ENCODE data around the gene KRTCAP2. TPM values are rescaled to one million over a fixed set of nuclear protein-coding genes. Genes with fewer than 3 reads are reported as not detected.
A peak's percentile ranks its signal among the peaks of the same experiment; 100 is the strongest.
"Not testable (repeated sequence)": the region's sequence is repeated elsewhere in the genome, so short reads cannot be mapped to it uniquely, and the experiment has no call there.

Gene KRTCAP2
- total RNA-seq, 2 experiments from 2014 or later: 166 to 177 TPM

GRCh38 chr1:155196103-155196892, 23.2 kb upstream of the KRTCAP2 start:
- Mint-ChIP-seq H3K36me3 (no peaks in the 10 kb centered on the region), H3K9me3 (ENCODE audit: low read depth) (no peaks in the 10 kb centered on the region), H3K4me3 (peak overlapping the region; percentile 61), H3K4me1 (peaks cover 29% of the 10 kb centered on the region), H3K27ac (no peak overlapping the region), H3K27me3 (no peaks in the 10 kb centered on the region)
- CTCF ChIA-PET: interaction anchor here (0.8 to 6.5 kb wide), 7 partner anchors 8 to 105 kb away, joined by 3 to 87 read pairs (median 3); partner anchors contain the start of genes KRTCAP2, MTX1 and THBS3
- ATAC-seq: no peak
- no peak for DNase-seq

GRCh38 chr1:155195201-155196102, 22.3 kb upstream of the KRTCAP2 start:
- H3K27ac Mint-ChIP-seq: peak overlapping the region; percentile 71
- CTCF ChIA-PET: interaction anchor here (0.8 to 6.5 kb wide), 14 partner anchors 7 to 145 kb away, joined by 3 to 117 read pairs (median 6); partner anchors contain the start of genes ADAM15, KRTCAP2, MTX1 and THBS3
- peaks cover 29% of the 10 kb centered on the region for H3K4me1 Mint-ChIP-seq
- no peaks in the 10 kb centered on the region for H3K36me3 Mint-ChIP-seq
- DNase-seq (no peak), ATAC-seq (no peak)
- peak overlapping the region; percentile 61 for H3K4me3 Mint-ChIP-seq
- no peaks in the 10 kb centered on the region for H3K27me3 Mint-ChIP-seq
- H3K9me3 Mint-ChIP-seq (ENCODE audit: low read depth): no peaks in the 10 kb centered on the region

GRCh38 chr1:155193991-155194240, 20.8 kb upstream of the KRTCAP2 start:
- H3K27me3 Mint-ChIP-seq; H3K9me3 Mint-ChIP-seq (ENCODE audit: low read depth); H3K36me3 Mint-ChIP-seq; ATAC-seq; DNase-seq: not testable (repeated sequence)
- CTCF ChIA-PET: interaction anchor here (1.0 to 6.5 kb wide), 24 partner anchors 9 to 634 kb away, joined by 3 to 117 read pairs (median 6); partner anchors contain the start of genes ADAM15, KRTCAP2, MTX1 and PMVK
- peak overlapping the region; percentile 92 for H3K27ac Mint-ChIP-seq
- peak overlapping the region; percentile 73 for H3K4me3 Mint-ChIP-seq
- peaks cover 29% of the 10 kb centered on the region for H3K4me1 Mint-ChIP-seq

- Mint-ChIP-seq H3K4me1 (peaks cover 29% of the 10 kb centered on the region), H3K36me3 (no peaks in the 10 kb centered on the region), H3K9me3 (ENCODE audit: low read depth) (no peaks in the 10 kb centered on the region), H3K4me3 (peak overlapping the region; percentile 73), H3K27ac (peak overlapping the region; percentile 92), H3K27me3 (no peaks in the 10 kb centered on the region)
- CTCF ChIA-PET: interaction anchor here (1.0 to 6.5 kb wide), 23 partner anchors 8 to 633 kb away, joined by 3 to 117 read pairs (median 7); partner anchors contain the start of genes ADAM15, KRTCAP2, MTX1 and PMVK
- ATAC-seq: peak; percentile 66
- DNase-seq: peak; percentile 86
Observed at GRCh38 chr1:155193275-155193990, 20.3 kb upstream of the KRTCAP2 start.

- no peaks in the 10 kb centered on the region for H3K36me3 Mint-ChIP-seq
- CTCF ChIA-PET: interaction anchor here (0.7 to 6.5 kb wide), 20 partner anchors 8 to 633 kb away, joined by 3 to 117 read pairs (median 8); partner anchors contain the start of genes KRTCAP2, MTX1, PMVK and THBS3
- peaks cover 34% of the 10 kb centered on the region for H3K4me1 Mint-ChIP-seq
- ATAC-seq (no peak), DNase-seq (no peak)
- no peaks in the 10 kb centered on the region for H3K9me3 Mint-ChIP-seq (ENCODE audit: low read depth)
- peak overlapping the region; percentile 73 for H3K4me3 Mint-ChIP-seq
- H3K27me3 Mint-ChIP-seq: no peaks in the 10 kb centered on the region
- peak overlapping the region; percentile 92 for H3K27ac Mint-ChIP-seq
Observed at GRCh38 chr1:155192346-155193274, 19.5 kb upstream of the KRTCAP2 start.

- H3K27me3 Mint-ChIP-seq: no peaks in the 10 kb centered on the region
- peak overlapping the region; percentile 92 for H3K27ac Mint-ChIP-seq
- H3K36me3 Mint-ChIP-seq: no peaks in the 10 kb centered on the region
- peaks cover 34% of the 10 kb centered on the region for H3K4me1 Mint-ChIP-seq
- DNase-seq: no peak
- CTCF ChIA-PET: interaction anchor here (0.7 to 6.5 kb wide), 5 partner anchors 14 to 35 kb away, joined by 3 to 117 read pairs (median 27); partner anchors contain the start of genes KRTCAP2, MTX1, THBS3 and TRIM46
- H3K9me3 Mint-ChIP-seq (ENCODE audit: low read depth): no peaks in the 10 kb centered on the region
- H3K4me3 Mint-ChIP-seq: no peak overlapping the region
- ATAC-seq: no peak
Observed at GRCh38 chr1:155191904-155192303, 18.8 kb upstream of the KRTCAP2 start.

- H3K9me3 Mint-ChIP-seq (ENCODE audit: low read depth); H3K4me3 Mint-ChIP-seq; ATAC-seq; H3K36me3 Mint-ChIP-seq; CTCF ChIA-PET; H3K27ac Mint-ChIP-seq; H3K27me3 Mint-ChIP-seq; DNase-seq: not testable (repeated sequence)
- peaks cover 34% of the 10 kb centered on the region for H3K4me1 Mint-ChIP-seq
Observed at GRCh38 chr1:155189926-155190325, 16.8 kb upstream of the KRTCAP2 start.

GRCh38 chr1:155188268-155188667, 15.2 kb upstream of the KRTCAP2 start:
- Mint-ChIP-seq H3K9me3 (ENCODE audit: low read depth) (no peaks in the 10 kb centered on the region), H3K4me1 (peaks cover 21% of the 10 kb centered on the region), H3K4me3 (no peak overlapping the region), H3K27me3 (no peaks in the 10 kb centered on the region), H3K27ac (peak overlapping the region; percentile 73), H3K36me3 (peaks cover 2% of the 10 kb centered on the region)
- CTCF ChIA-PET: interaction anchor here (0.8 to 1.2 kb wide), 2 partner anchors 12 to 16 kb away, joined by 3 to 4 read pairs; partner anchors contain the start of gene KRTCAP2
- DNase-seq (no peak), ATAC-seq (no peak)

- H3K27ac Mint-ChIP-seq: no peak overlapping the region
- H3K36me3 Mint-ChIP-seq: peaks cover 3% of the 10 kb centered on the region
- CTCF ChIA-PET: interaction anchor here (0.8 to 1.2 kb wide), 2 partner anchors 12 to 15 kb away, joined by 3 to 4 read pairs; partner anchors contain the start of gene KRTCAP2
- no peaks in the 10 kb centered on the region for H3K27me3 Mint-ChIP-seq
- no peak overlapping the region for H3K4me3 Mint-ChIP-seq
- DNase-seq: no peak
- H3K4me1 Mint-ChIP-seq: peaks cover 15% of the 10 kb centered on the region
- no peaks in the 10 kb centered on the region for H3K9me3 Mint-ChIP-seq (ENCODE audit: low read depth)
- no peak for ATAC-seq
Observed at GRCh38 chr1:155187456-155187891, 14.4 kb upstream of the KRTCAP2 start.

- no peaks in the 10 kb centered on the region for H3K9me3 Mint-ChIP-seq (ENCODE audit: low read depth)
- H3K4me3 Mint-ChIP-seq: no peak overlapping the region
- peaks cover 10% of the 10 kb centered on the region for H3K4me1 Mint-ChIP-seq
- H3K36me3 Mint-ChIP-seq: peaks cover 3% of the 10 kb centered on the region
- no peak overlapping the region for H3K27ac Mint-ChIP-seq
- no peaks in the 10 kb centered on the region for H3K27me3 Mint-ChIP-seq
- DNase-seq (no peak), ATAC-seq (no peak)
- CTCF ChIA-PET: interaction anchor here (1.5 kb wide), 1 partner anchor 14 kb away, joined by 6 read pairs; the partner anchor contains the start of gene KRTCAP2
Observed at GRCh38 chr1:155186794-155187455, 13.8 kb upstream of the KRTCAP2 start.

- DNase-seq: no peak
- H3K27ac Mint-ChIP-seq: no peak overlapping the region
- no peaks in the 10 kb centered on the region for H3K27me3 Mint-ChIP-seq
- H3K4me1 Mint-ChIP-seq: peaks cover 10% of the 10 kb centered on the region
- ATAC-seq: no peak
- CTCF ChIA-PET: interaction anchor here (1.5 to 2.9 kb wide), 3 partner anchors 8 to 14 kb away, joined by 6 to 16 read pairs (median 11); partner anchors contain the start of gene KRTCAP2
- H3K36me3 Mint-ChIP-seq: peaks cover 4% of the 10 kb centered on the region
- no peak overlapping the region for H3K4me3 Mint-ChIP-seq
- H3K9me3 Mint-ChIP-seq (ENCODE audit: low read depth): no peaks in the 10 kb centered on the region
Observed at GRCh38 chr1:155186067-155186793, 13.1 kb upstream of the KRTCAP2 start.

Measured in activated CD8-positive, alpha-beta memory T cell treated with anti-CD3 and anti-CD28 coated beads, Interleukin-2, amount 10 ng/mL, durations not matched to agents 7 days and 5 days (primary cell).